K562 (cell line): ENCODE results near the gene HIPK2. TPM values are rescaled to one million over a fixed set of nuclear protein-coding genes. Genes with fewer than 3 reads are reported as not detected.
A peak's percentile ranks its signal among the peaks of the same experiment; 100 is the strongest.

Experiments
- ATAC-seq: fragments of 200-7000 bp; cut with Tn5 transposase; 3 replicates; pipeline ENCODE4 v1.9.1; 2020; ENCODE audit warnings: moderate library complexity
- BruUV-seq: library from RNA; stranded (reverse); fragments of 400-500 nt; replicated peaks from 2 replicates; lab custom pipeline; 2021; lab: Mats Ljungman, UMichigan
- CTCF ChIA-PET: fragments of 300-600 bp; formaldehyde crosslinking; extraction: SDS; loops from one replicate; lab custom pipeline; 2021; ENCODE audit warnings: low intra/inter-chr PET ratio; lab: Yijun Ruan, JAX
- POLR2A ChIA-PET: fragments of 300-600, 350-650 bp; sonication (Branson Sonifier 250); formaldehyde crosslinking; extraction: SDS; loops from one replicate; lab custom pipeline; 2021; ENCODE audit warnings: antibody characterized with exemption, inconsistent platforms; lab: Yijun Ruan, JAX
- DNase-seq, 4 experiments: peaks; one replicate each; pipeline versions ENCODE4 v3.0.0 to v3.0.0-alpha.2; 2011 to 2018; ENCODE audit warnings: low spot score in 3 of 4, mixed read lengths in 3 of 4; ENCODE audit errors: extremely low read depth in 1 of 4
- FAIRE-seq: peaks from 2 replicates; lab custom pipeline; 2011; peaks lifted over from hg19 to GRCh38; lab: Jason Lieb, UNC
- H2AFZ ChIP-seq: 2 replicates; pipeline ENCODE4 v1.6.0; 2011; ENCODE audit warnings: low read depth, low read length, control low read depth, inconsistent platforms
- H3K27ac ChIP-seq: fragments of 200-600 bp; 3 replicates; pipeline ENCODE4 v1.8.0; 2011; ENCODE audit warnings: low read depth, mild to moderate bottlenecking, control low read depth, inconsistent platforms, low read length, moderate library complexity, mixed read lengths; ENCODE audit errors: extremely low read depth
- H3K27me3 ChIP-seq, 2 experiments: fragments of 300-600 bp in 1 of 2; 2 replicates in 1 of 2; 3 replicates in 1 of 2; pipeline versions ENCODE4 v1.6.0 to v1.8.0; 2011; ENCODE audit warnings: inconsistent platforms in 2 of 2, low read length in 2 of 2, mild to moderate bottlenecking in 1 of 2, mixed read lengths in 1 of 2, moderate library complexity in 1 of 2; ENCODE audit not compliant: control insufficient read depth in 2 of 2, insufficient read depth in 2 of 2
- H3K36me3 ChIP-seq: fragments of 300-600 bp; 3 replicates; pipeline ENCODE4 v1.8.0; 2011; ENCODE audit warnings: mild to moderate bottlenecking, low read length, inconsistent platforms; ENCODE audit not compliant: control insufficient read depth, insufficient read depth
- H3K4me1 ChIP-seq, 2 experiments: fragments of 200-600 bp in 1 of 2; replicated peaks in 1 of 2; 2 replicates in 1 of 2; 3 replicates in 1 of 2; pipeline versions ENCODE4 v1.5.1 to v1.8.0; 2011; ENCODE audit warnings: inconsistent platforms in 2 of 2, low read length in 2 of 2, mild to moderate bottlenecking in 1 of 2, mixed read lengths in 1 of 2, moderate library complexity in 1 of 2; ENCODE audit not compliant: control insufficient read depth in 2 of 2, insufficient read depth in 2 of 2
- H3K4me2 ChIP-seq: 2 replicates; pipeline ENCODE4 v1.6.1; 2011; ENCODE audit warnings: low read length, control low read depth, inconsistent platforms, mixed read lengths; ENCODE audit not compliant: insufficient read depth
- H3K4me3 ChIP-seq: fragments of 200-600 bp; sonication (generic), shearing (Covaris generic); 2 replicates; pipeline ENCODE4 v1.5.1; 2016; ENCODE audit warnings: control low read depth, inconsistent platforms
- H3K79me2 ChIP-seq: fragments of 200-600 bp; 3 replicates; pipeline ENCODE4 v1.8.0; 2011; ENCODE audit warnings: low read length, inconsistent platforms; ENCODE audit not compliant: control insufficient read depth, insufficient read depth
- H3K9ac ChIP-seq, 2 experiments: 2 replicates each; pipeline versions ENCODE4 v1.6.0 to v1.6.1; 2011; ENCODE audit warnings: low read depth in 2 of 2, low read length in 2 of 2, control low read depth in 1 of 2, inconsistent platforms in 1 of 2, mild to moderate bottlenecking in 1 of 2, mixed read lengths in 1 of 2; ENCODE audit not compliant: insufficient read depth in 1 of 2
- H3K9me1 ChIP-seq: one replicate; pipeline ENCODE4 v1.6.0; 2011; ENCODE audit warnings: inconsistent platforms, mild to moderate bottlenecking, low read length, moderate library complexity; ENCODE audit not compliant: control insufficient read depth, insufficient read depth
- H3K9me3 ChIP-seq: replicated peaks from 2 replicates; pipeline ENCODE4 v1.5.1; 2011; ENCODE audit warnings: low read depth, low read length, inconsistent platforms; ENCODE audit not compliant: control insufficient read depth, insufficient read depth
- H4K20me1 ChIP-seq: replicated peaks from 2 replicates; pipeline ENCODE4 v1.6.1; 2011; ENCODE audit warnings: low read length, inconsistent platforms, mixed read lengths; ENCODE audit not compliant: control insufficient read depth, insufficient read depth
- COPS2 ChIP-seq: fragments of 450-650 bp; conservative IDR thresholded peaks from 2 replicates; pipeline ENCODE4 v1.6.1; 2016; ENCODE audit warnings: mild to moderate bottlenecking, moderate library complexity
- KAT2B ChIP-seq: IDR thresholded peaks from one replicate; pipeline ENCODE4 v1.6.1; 2012; ENCODE audit warnings: low read depth, mild to moderate bottlenecking, control low read depth, inconsistent platforms, low read length, moderate library complexity
- NRF1 ChIP-seq, 2 experiments: fragments of 450-650 bp; IDR thresholded peaks in 1 of 2; conservative IDR thresholded peaks in 1 of 2; 2 replicates each; pipeline ENCODE4 v1.6.1; 2014; ENCODE audit warnings: mild to moderate bottlenecking in 2 of 2
- PKNOX1 ChIP-seq: fragments of 450-650 bp; IDR thresholded peaks from 2 replicates; pipeline ENCODE4 v1.6.1; 2016
- REST ChIP-seq, 2 experiments: fragments of 450-650 bp; formaldehyde crosslinking in 1 of 2; IDR thresholded peaks; 2 replicates each; pipeline versions ENCODE4 v1.4.0 to v1.6.1; 2014 to 2020; ENCODE audit warnings: mild to moderate bottlenecking in 2 of 2, borderline replicate concordance in 1 of 2, low read depth in 1 of 2
- ZFP36 ChIP-seq: fragments of 150-350 bp; IDR thresholded peaks from 2 replicates; pipeline ENCODE4 v1.6.1; 2018; ENCODE audit warnings: low read length, low read depth; ENCODE audit not compliant: partially characterized antibody
- WGBS: fragments of 100-300 bp; shearing (Covaris generic); methylation state at CpG from one replicate; pipeline ENCODE4 v1.1.6; 2016; ENCODE audit warnings: low coverage, mixed read lengths; ENCODE audit not compliant: insufficient coverage; ENCODE audit errors: missing lambda C conversion rate; 5-methylcytosine and 5-hydroxymethylcytosine counted together
- in situ Hi-C: fragments of 300-500 bp; cut with MboI; formaldehyde crosslinking; loops from 4 replicates; pipeline ENCODE4 v1.15.0; 2018; ENCODE audit warnings: inconsistent platforms, mixed read lengths
- intact Hi-C: fragments of 100-400 bp; cut with micrococcal nuclease; formaldehyde crosslinking; loops from 2 replicates; pipeline ENCODE4 v1.14.2; 2022
- polyA plus RNA-seq, 8 experiments: library from polyadenylated mRNA; depleted of rRNA in 4 of 8; stranded (reverse) in 5 of 8; unstranded in 3 of 8; fragments of >200 nt; fragmentation: Nextera tagmentation in 2 of 8; fragmentation: Illumina TruSeq in 1 of 8; extraction: Ambion mirVana in 2 of 8; extraction: Trizol in 1 of 8; gene quantifications; 2 replicates each; pipeline versions ENCODE4 v1.2.1 to v1.2.3, GENCODE V29; 2011 to 2014; ENCODE audit warnings: inconsistent platforms in 1 of 8, missing spikeins in 1 of 8
- total RNA-seq, 7 experiments: library from RNA; depleted of rRNA in 6 of 7; stranded (reverse); fragments of >200 nt in 6 of 7; fragmentation: Illumina TruSeq in 2 of 7; extraction: Trizol in 2 of 7; gene quantifications; 2 replicates each; pipeline versions ENCODE4 v1.2.1 to v1.2.3, GENCODE V29; 2011 to 2021; ENCODE audit warnings: low replicate concordance in 1 of 7

The HIPK2 gene
- total and polyA plus RNA-seq, 9 of the 15 experiments (the other 6 are each of a cell fraction or from before 2014, with no cell fraction given) = 0.69 to 19.8 (median 5.1) TPM

GRCh38 chr7:139762886-139763285 is 14.9 kb downstream of the HIPK2 start:
- Histone ChIP-seq H3K27me3 (no peaks in the 10 kb centered on the region), H4K20me1 (0 out of 2 replicates have a peak, but pooled peaks cover 15% of the 10 kb centered on the region), H3K36me3 (no peaks in the 10 kb centered on the region), H3K27ac (no peak overlapping the region), H3K9ac (no peak overlapping the region), H3K79me2 (peaks cover 19% of the 10 kb centered on the region), H3K4me2 (no peak overlapping the region), H3K9me3 (no peaks in the 10 kb centered on the region), H3K9me1 (peaks cover 4% of the 10 kb centered on the region), H3K4me1 (no peaks in the 10 kb centered on the region; a peak in 1 of 5 replicates), H3K4me3 (no peak overlapping the region), H2AFZ (no peak overlapping the region)
- POLR2A ChIA-PET = interaction anchor here (0.9 to 1.9 kb wide), 3 partner anchors 8 to 82 kb away, joined by 3 to 4 read pairs (median 3); no protein-coding TSS in a partner anchor
- TF ChIP-seq KAT2B (no peak), ZFP36 (peak; percentile 49), COPS2 (no peak)
- no TSS peak for BruUV-seq
- intact Hi-C loops = no loop called here
- no peak for FAIRE-seq
- no peak for ATAC-seq
- 72% methylated on average over 2 of the region's 2 CpGs for WGBS
- DNase-seq = no peak
- in situ Hi-C loops = no loop called here
- CTCF ChIA-PET = no interaction called here

GRCh38 chr7:139758388-139758787 is 19.4 kb downstream of the HIPK2 start:
- 0 out of 5 replicates have a peak, but pooled peaks cover 0 to 4% of the 10 kb centered on the region in 2 experiments for H3K27me3 ChIP-seq
- no peaks in the 10 kb centered on the region; a peak in 3 of 5 replicates for H3K4me1 ChIP-seq
- peaks cover 26% of the 10 kb centered on the region for H4K20me1 ChIP-seq
- no peaks in the 10 kb centered on the region for H3K9me3 ChIP-seq
- H2AFZ ChIP-seq = no peak overlapping the region
- H3K4me2 ChIP-seq = no peak overlapping the region
- ATAC-seq = no peak
- BruUV-seq = no TSS peak
- no peak overlapping the region for H3K27ac ChIP-seq
- POLR2A ChIA-PET = interaction anchor here (0.6 kb wide), 1 partner anchor 156 kb away, joined by 3 read pairs; no protein-coding TSS in a partner anchor
- FAIRE-seq = no peak
- CTCF ChIA-PET = no interaction called here
- in situ Hi-C loops = no loop called here
- no peaks in the 10 kb centered on the region for H3K36me3 ChIP-seq
- WGBS = 44% methylated on average over 8 of the region's 8 CpGs
- H3K9ac ChIP-seq = no peak overlapping the region
- H3K4me3 ChIP-seq = no peak overlapping the region
- H3K9me1 ChIP-seq = no peaks in the 10 kb centered on the region
- intact Hi-C loops = no loop called here
- DNase-seq = no peak
- peaks cover 23% of the 10 kb centered on the region for H3K79me2 ChIP-seq
- TF ChIP-seq NRF1 (conservative IDR thresholded peaks at IDR 0.05 in 1 of 2, IDR thresholded peaks at IDR 0.05 in 1 of 2) = peak; percentile 77 to 80
- TF ChIP-seq REST (IDR thresholded peaks at IDR 0.05; ENCODE audit: borderline replicate concordance) = peak; percentile 72
- TF ChIP-seq REST (CRISPR knock-in tag; IDR thresholded peaks at IDR 0.05; ENCODE audit: low read depth) = no peak
- TF ChIP-seq PKNOX1 = peak; percentile 77
